Smooth muscle cell of the coronary artery (primary cell): Measurements from ENCODE around the gene CFI. TPM values are rescaled to one million over a fixed set of nuclear protein-coding genes. Genes with fewer than 3 reads are reported as not detected.

ENCODE experiments used
- total RNA-seq: library from RNA; depleted of rRNA; stranded (reverse); fragments of >200 nt; gene quantifications from 2 replicates; pipeline ENCODE4 v1.2.3, GENCODE V29; 2014; ENCODE audit warnings: low replicate concordance

Gene CFI
- total RNA-seq: 3.5 and 5.4 TPM in 2 replicates

GRCh38 chr4:109801895-109802319 is at the start of gene CFI:
TSS of gene CFI (minus strand) at chr4:109801999. CDS start at chr4:109801971, 28 bp downstream.

GRCh38 chr4:109847896-109848442 is 46.2 kb upstream of the CFI start, which contains the start of gene LRIT3:
TSS of gene LRIT3 (plus strand) at chr4:109848107. CDS start at chr4:109848202, 95 bp downstream.

GRCh38 chr4:109827672-109828071 is 25.9 kb upstream of the CFI start, which contains the start of gene RRH:
TSS of gene RRH (plus strand) at chr4:109827972. CDS start at chr4:109828028, 56 bp downstream.

GRCh38 chr4:109815151-109816081 is 13.6 kb upstream of the CFI start, which contains the start of gene GAR1:
TSS of gene GAR1 (plus strand) at chr4:109815762. CDS start at chr4:109816165, 403 bp downstream.

GRCh38 chr4:109729718-109730618 is 71.8 kb downstream of the CFI start, which contains the start of gene PLA2G12A:
TSS of gene PLA2G12A (minus strand) at chr4:109730070. CDS start at chr4:109729809, 261 bp downstream.

GRCh38 chr4:109702950-109703663 is 98.7 kb downstream of the CFI start, which contains the start of gene CASP6:
TSS of gene CASP6 (minus strand) at chr4:109703445. CDS start at chr4:109703395, 50 bp downstream.

Other genes starting within 250 kb of the CFI start
- gene MCUB, start 241.8 kb downstream of the CFI start, total RNA-seq: 20.4 and 21.4 TPM in 2 replicates
- gene CASP6, start 98.6 kb downstream of the CFI start, total RNA-seq: 25.2 and 31.0 TPM in 2 replicates
- 64.6 and 197 TPM in 2 replicates for gene PLA2G12A, start 71.9 kb downstream of the CFI start, total RNA-seq
- gene GAR1, start 13.8 kb upstream of the CFI start, total RNA-seq: 2.2 and 2.8 TPM in 2 replicates
- 0.08 TPM in 1 of 2 replicates, not detected in the other for gene RRH, start 26.0 kb upstream of the CFI start, total RNA-seq
- not detected in 2 replicates for gene LRIT3, start 46.1 kb upstream of the CFI start, total RNA-seq
- 0.08 and 0.35 TPM in 2 replicates for gene EGF, start 110.9 kb upstream of the CFI start, total RNA-seq